ENCODE measurements around the gene FDX1. TPM values are rescaled to one million over a fixed set of nuclear protein-coding genes. Genes with fewer than 3 reads are reported as not detected.

Gene FDX1
- polyA plus RNA-seq, 2 of the 4 experiments (the other 2 are of a cell fraction): 13.3 to 15.0 TPM

DNA sequence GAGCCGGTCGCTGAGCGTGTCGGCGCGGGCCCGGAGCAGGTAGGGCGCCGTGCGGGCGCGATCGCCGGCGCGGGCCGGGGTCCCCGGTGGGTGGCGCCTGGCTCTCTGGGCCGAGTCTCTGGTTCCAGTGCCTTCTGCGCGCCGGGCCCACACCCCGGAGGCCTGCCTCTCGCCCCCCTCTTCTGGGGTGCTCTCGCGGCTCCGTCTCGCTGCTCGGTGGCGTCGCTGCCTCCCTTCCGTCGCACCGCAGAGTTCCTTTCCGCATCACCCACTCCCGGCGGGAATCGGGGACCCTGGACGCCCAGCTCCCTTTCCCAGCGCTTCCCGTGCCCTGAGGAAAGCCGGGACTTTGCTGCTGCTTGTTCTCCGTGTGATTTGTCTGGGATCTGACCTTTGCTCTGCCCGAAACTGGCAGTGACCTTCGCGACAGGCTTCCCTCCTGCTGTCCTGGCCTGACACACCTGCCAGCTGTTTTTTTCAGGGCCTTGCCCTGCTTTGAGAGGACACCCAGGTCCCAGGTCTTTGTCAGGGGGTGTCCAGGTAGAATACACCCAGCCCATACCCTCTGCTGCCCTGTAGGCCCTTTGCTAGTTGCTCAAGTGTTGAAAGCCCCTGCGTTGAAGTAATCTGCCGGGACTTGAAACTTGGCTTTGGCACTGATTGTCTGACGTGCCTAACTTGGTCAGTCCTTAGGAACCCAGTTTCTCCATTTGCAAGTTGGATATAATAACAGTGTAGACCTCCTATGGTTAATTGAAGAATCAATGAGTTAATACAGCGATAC lies 711 bp downstream of the FDX1 start:
- peak overlapping the region; percentile 93 for H3K4me3 ChIP-seq
- CTCF ChIA-PET: interaction anchor here (0.7 to 2.2 kb wide), 5 partner anchors 17 to 231 kb away, joined by 3 to 7 read pairs (median 4); no protein-coding TSS in a partner anchor
- no peak for DNase-seq (ENCODE audit: low read depth in 1 of 2, low spot score in 1 of 2)
- peak; percentile 42 to 77 for ATAC-seq
- POLR2A ChIA-PET: no interaction called here
- TF ChIP-seq CBX2 (IDR thresholded peaks at IDR 0.05; ENCODE audit: borderline replicate concordance, low read depth): no peak
- no peak for TF ChIP-seq RCOR1 (IDR thresholded peaks at IDR 0.05; ENCODE audit: low read depth, low read length)
- no peak for TF ChIP-seq FOXS1 (CRISPR knock-in tag; IDR thresholded peaks at IDR 0.05)
- TF ChIP-seq NR3C1 (IDR thresholded peaks at IDR 0.05): no peak
- TF ChIP-seq HOXA7 (CRISPR knock-in tag; IDR thresholded peaks at IDR 0.05): no peak
- no peak for TF ChIP-seq E2F6 (IDR thresholded peaks at IDR 0.05; ENCODE audit: borderline replicate concordance, low read depth)
- TF ChIP-seq, protein P1, sequence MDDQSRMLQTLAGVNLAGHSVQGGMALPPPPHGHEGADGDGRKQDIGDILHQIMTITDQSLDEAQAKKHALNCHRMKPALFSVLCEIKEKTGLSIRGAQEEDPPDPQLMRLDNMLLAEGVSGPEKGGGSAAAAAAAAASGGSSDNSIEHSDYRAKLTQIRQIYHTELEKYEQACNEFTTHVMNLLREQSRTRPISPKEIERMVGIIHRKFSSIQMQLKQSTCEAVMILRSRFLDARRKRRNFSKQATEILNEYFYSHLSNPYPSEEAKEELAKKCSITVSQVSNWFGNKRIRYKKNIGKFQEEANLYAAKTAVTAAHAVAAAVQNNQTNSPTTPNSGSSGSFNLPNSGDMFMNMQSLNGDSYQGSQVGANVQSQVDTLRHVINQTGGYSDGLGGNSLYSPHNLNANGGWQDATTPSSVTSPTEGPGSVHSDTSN (IDR thresholded peaks at IDR 0.05): no peak
- no peak for TF ChIP-seq RNF2 (IDR thresholded peaks at IDR 0.05; ENCODE audit: borderline replicate concordance, low read depth)
- no peak for TF ChIP-seq KDM1A (IDR thresholded peaks at IDR 0.05; ENCODE audit: low read depth)
- TF ChIP-seq RFX5 (IDR thresholded peaks at IDR 0.05): no peak
- TF ChIP-seq NPAS2 (CRISPR knock-in tag; IDR thresholded peaks at IDR 0.05; ENCODE audit: borderline replicate concordance): no peak
- no peak for TF ChIP-seq CEBPB (IDR thresholded peaks at IDR 0.05)
- no peak for TF ChIP-seq CTCF (IDR thresholded peaks at IDR 0.05)
- no peak for TF ChIP-seq HEYL (CRISPR knock-in tag; IDR thresholded peaks at IDR 0.05)
- 5% methylated on average over 14 of the region's 51 CpGs for WGBS (ENCODE audit: missing lambda C conversion rate)
- H3K4me2 ChIP-seq: peak overlapping the region; percentile 94
- peaks cover 32% of the 10 kb centered on the region for H3K4me1 ChIP-seq
- no peaks in the 10 kb centered on the region for H3K9me3 ChIP-seq
- H3K27ac ChIP-seq: peak overlapping the region; percentile 94 to 96
- FAIRE-seq: no peak

- CTCF ChIA-PET: interaction anchor here (0.7 to 2.2 kb wide), 4 partner anchors 16 to 230 kb away, joined by 3 to 7 read pairs (median 4); no protein-coding TSS in a partner anchor
These were observed 1.4 kb downstream of the FDX1 start for GRCh38 chr11:110431051-110431672.

More at GRCh38 chr11:110431051-110431672, 1.4 kb downstream of the FDX1 start:
- POLR2A ChIA-PET: no interaction called here
- Histone ChIP-seq H3K4me1 (peaks cover 39% of the 10 kb centered on the region), H3K9me3 (no peaks in the 10 kb centered on the region), H3K4me2 (peak overlapping the region; percentile 94), H3K4me3 (peak overlapping the region; percentile 93), H3K27ac (peak overlapping the region; percentile 94 to 96)
- no peak for DNase-seq (ENCODE audit: low read depth in 1 of 2, low spot score in 1 of 2)
- WGBS (ENCODE audit: missing lambda C conversion rate): 58% methylated on average over 7 of the region's 7 CpGs
- TF ChIP-seq HOXA7 (CRISPR knock-in tag; IDR thresholded peaks at IDR 0.05) (no peak), CBX2 (IDR thresholded peaks at IDR 0.05; ENCODE audit: borderline replicate concordance, low read depth) (no peak), CHD2 (IDR thresholded peaks at IDR 0.05; ENCODE audit: low read length, partially characterized antibody) (no peak), MYC (IDR thresholded peaks at IDR 0.05; ENCODE audit: borderline replicate concordance, low read length) (no peak), BCL3 (IDR thresholded peaks at IDR 0.05) (no peak), RARB (CRISPR knock-in tag; IDR thresholded peaks at IDR 0.05) (no peak), RAD21 (conservative IDR thresholded peaks at IDR 0.05 in 1 of 2, IDR thresholded peaks at IDR 0.05 in 1 of 2) (no peak), TFCP2L1 (CRISPR knock-in tag; IDR thresholded peaks at IDR 0.05) (no peak), SMC3 (IDR thresholded peaks at IDR 0.05) (no peak), FOSB (CRISPR knock-in tag; IDR thresholded peaks at IDR 0.05) (no peak), TP53 (CRISPR knock-in tag; IDR thresholded peaks at IDR 0.05) (no peak), NPAS2 (CRISPR knock-in tag; IDR thresholded peaks at IDR 0.05; ENCODE audit: borderline replicate concordance) (no peak), SREBF2 (IDR thresholded peaks at IDR 0.05) (no peak), HDAC2 (IDR thresholded peaks at IDR 0.05) (no peak), HOXB13 (CRISPR knock-in tag; IDR thresholded peaks at IDR 0.05; ENCODE audit: low read depth) (no peak), KDM1A (IDR thresholded peaks at IDR 0.05; ENCODE audit: low read depth) (no peak), EHF (CRISPR knock-in tag; IDR thresholded peaks at IDR 0.05) (no peak)
- TF ChIP-seq, protein P2, sequence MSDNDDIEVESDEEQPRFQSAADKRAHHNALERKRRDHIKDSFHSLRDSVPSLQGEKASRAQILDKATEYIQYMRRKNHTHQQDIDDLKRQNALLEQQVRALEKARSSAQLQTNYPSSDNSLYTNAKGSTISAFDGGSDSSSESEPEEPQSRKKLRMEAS (IDR thresholded peaks at IDR 0.05): no peak
- TF ChIP-seq, protein P1 (IDR thresholded peaks at IDR 0.05): no peak
- peak in 1 of 2 experiments; percentile 9; a peak in 3 of 6 replicates for ATAC-seq
- no peak for FAIRE-seq

All from A549 (cell line).